Vagina (tissue), 2 donors: ENCODE data around the gene RUBCN.

ENCODE experiments used
- POLR2A ChIP-seq, 2 donors: fragments of 450-650 bp; IDR thresholded peaks; one replicate each; pipeline ENCODE4 v1.6.1; 2017; ENCODE audit warnings: antibody characterized with exemption in 2 of 2, mild to moderate bottlenecking in 2 of 2, moderate library complexity in 2 of 2
- POLR2AphosphoS5 ChIP-seq, 2 donors: sonication (generic); formaldehyde crosslinking; IDR thresholded peaks; one replicate each; pipeline ENCODE4 v1.9.0; 2017; ENCODE audit warnings: antibody characterized with exemption in 2 of 2, mild to moderate bottlenecking in 2 of 2, low read depth in 1 of 2; ENCODE audit not compliant: insufficient read depth in 1 of 2
- TF ChIP-seq, protein P1 (sequence below), 3 experiments: fragments of 450-650 bp in 2 of 3; fragments of 200-600 bp in 1 of 3; sonication (generic) in 1 of 3; IDR thresholded peaks; one replicate each; pipeline ENCODE4 v1.5.1; 2017 to 2019; ENCODE audit warnings: antibody characterized with exemption in 3 of 3, mild to moderate bottlenecking in 2 of 3, moderate library complexity in 2 of 3

- TF ChIP-seq, protein P1, sequence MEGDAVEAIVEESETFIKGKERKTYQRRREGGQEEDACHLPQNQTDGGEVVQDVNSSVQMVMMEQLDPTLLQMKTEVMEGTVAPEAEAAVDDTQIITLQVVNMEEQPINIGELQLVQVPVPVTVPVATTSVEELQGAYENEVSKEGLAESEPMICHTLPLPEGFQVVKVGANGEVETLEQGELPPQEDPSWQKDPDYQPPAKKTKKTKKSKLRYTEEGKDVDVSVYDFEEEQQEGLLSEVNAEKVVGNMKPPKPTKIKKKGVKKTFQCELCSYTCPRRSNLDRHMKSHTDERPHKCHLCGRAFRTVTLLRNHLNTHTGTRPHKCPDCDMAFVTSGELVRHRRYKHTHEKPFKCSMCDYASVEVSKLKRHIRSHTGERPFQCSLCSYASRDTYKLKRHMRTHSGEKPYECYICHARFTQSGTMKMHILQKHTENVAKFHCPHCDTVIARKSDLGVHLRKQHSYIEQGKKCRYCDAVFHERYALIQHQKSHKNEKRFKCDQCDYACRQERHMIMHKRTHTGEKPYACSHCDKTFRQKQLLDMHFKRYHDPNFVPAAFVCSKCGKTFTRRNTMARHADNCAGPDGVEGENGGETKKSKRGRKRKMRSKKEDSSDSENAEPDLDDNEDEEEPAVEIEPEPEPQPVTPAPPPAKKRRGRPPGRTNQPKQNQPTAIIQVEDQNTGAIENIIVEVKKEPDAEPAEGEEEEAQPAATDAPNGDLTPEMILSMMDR (IDR thresholded peaks at IDR 0.05): no peak
- TF ChIP-seq POLR2A (IDR thresholded peaks at IDR 0.05) (no peak), POLR2AphosphoS5 (IDR thresholded peaks at IDR 0.05; ENCODE audit: insufficient read depth in 1 of 2, low read depth in 1 of 2) (no peak)
These were observed 23.3 kb downstream of the RUBCN start for GRCh38 chr3:197713477-197713822.
